ENCODE results near the gene PTPRM. TPM values are rescaled to one million over a fixed set of nuclear protein-coding genes. Genes with fewer than 3 reads are reported as not detected.

Gene PTPRM
- total RNA-seq, 1 experiment from 2014 or later: 28.8 TPM

DNA sequence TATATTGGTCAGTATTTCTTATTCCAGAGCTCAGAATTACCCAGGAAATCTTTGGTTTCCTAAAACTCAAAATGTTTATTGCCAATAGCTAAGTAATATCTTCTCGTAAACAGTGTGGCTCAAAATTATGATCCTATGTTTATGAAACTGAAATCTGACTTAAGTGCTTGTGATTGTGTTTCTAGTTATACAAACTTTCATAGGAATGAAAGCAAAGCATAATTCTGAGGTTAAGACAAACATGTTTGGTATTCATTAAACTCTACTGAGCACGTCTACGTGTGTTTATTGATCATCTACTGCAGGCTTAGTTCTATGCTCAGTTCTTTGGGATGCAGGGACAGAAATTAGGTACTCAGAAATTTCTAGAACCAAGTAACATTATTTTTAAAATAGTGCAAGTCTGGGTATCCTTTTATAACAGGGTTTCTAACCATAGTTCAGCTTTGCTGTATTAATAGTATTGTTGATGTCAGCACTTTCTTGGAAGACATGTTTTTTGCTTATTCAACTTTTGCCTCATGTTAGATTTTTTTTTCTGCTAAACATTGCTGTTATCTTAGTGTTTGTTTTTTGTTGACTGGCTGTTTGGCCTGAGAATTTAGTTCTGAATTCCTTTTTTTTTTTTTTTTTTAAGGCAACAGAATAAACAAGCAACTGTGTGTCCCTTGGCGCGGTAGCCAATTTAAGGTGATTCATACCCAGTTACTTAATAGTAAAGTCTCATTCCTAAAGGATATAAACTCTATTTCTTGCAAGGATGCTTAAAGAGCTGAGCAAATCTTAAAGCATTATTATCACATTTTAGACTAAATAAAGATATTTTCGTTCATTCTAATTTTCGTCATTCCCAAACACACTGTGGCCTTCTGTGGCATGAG lies 31.3 kb downstream of the PTPRM start:
- DNase-seq (ENCODE audit: low read depth): no peak

- no peak for DNase-seq (ENCODE audit: low read depth)
Observed at GRCh38 chr18:7600036-7600435, 32.9 kb downstream of the PTPRM start.

DNA sequence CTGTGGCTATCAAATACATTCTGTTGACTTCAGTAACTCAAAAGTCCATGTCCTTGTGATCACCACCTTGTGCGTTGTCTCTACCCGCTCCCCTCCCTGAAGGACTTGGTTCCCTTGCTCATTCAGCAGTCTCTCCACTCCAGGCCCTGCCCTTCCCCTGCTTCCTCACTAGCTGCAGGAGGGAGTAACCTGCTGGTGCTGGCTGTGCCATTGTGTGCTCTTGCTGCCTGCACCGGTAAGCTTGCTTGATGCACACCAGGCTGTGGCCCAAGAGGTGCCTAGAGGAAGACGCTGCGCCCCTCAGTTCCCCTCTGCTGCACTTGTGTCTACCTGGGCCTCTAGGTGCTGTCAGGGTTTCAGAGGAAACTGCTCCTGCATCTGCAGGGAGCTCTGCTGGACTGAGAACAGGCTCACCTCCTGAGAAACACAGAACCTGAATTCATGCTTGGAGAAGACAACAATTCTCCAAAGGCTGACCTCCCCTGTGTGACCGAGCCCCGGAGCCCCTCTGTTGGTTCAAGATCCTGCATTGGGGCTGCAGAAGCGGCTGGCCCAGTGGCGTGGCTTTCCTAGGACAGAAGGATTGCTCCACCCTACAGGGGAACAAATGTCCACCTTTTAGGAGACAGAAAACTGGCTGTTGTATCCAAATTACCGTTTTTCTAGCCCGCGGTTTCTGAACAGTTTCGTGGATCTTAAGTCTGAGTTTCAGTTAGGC lies 33.6 kb downstream of the PTPRM start:
- no peak for DNase-seq (ENCODE audit: low read depth)

- DNase-seq (ENCODE audit: low read depth): peak; percentile 95
Observed at GRCh38 chr18:7601246-7601615, 34.1 kb downstream of the PTPRM start.

GRCh38 chr18:7601936-7602335 lies 34.8 kb downstream of the PTPRM start:
- no peak for DNase-seq (ENCODE audit: low read depth)

DNA sequence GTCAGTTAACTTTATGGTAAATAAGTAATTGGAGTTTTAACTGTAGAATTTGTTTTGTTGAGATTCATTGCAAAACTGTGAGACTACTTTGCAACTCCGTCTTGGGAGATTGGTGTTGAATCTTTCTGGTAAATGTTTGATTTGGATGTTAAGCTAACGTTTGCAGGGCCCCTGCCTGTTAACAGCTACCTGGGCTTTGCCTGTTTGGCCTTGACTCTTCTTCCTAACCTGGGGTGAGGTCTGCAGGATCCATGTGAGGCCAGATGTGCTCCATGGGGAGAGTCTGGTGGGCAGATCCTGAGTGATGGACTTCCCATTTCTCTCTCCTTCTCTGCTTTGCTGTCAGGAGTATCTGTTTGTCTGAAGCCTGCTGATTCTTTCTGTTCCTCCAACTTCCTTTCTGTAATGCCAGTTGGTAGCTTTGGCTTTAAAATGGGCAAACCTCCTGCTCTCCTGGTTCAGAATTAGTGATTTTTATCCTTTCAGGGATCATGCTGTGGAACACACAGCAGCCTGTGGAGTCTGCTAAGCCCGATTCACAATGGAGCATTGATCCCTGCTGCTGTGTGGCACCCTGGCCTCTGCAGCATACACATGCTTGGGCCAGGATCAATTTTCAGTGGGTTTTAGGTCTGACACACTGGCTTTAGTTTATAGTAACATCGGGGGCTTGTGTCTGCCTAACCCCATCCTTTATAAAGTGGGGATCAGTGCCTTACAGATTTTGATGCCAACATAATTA lies 36.3 kb downstream of the PTPRM start:
- DNase-seq (ENCODE audit: low read depth): no peak

DNA sequence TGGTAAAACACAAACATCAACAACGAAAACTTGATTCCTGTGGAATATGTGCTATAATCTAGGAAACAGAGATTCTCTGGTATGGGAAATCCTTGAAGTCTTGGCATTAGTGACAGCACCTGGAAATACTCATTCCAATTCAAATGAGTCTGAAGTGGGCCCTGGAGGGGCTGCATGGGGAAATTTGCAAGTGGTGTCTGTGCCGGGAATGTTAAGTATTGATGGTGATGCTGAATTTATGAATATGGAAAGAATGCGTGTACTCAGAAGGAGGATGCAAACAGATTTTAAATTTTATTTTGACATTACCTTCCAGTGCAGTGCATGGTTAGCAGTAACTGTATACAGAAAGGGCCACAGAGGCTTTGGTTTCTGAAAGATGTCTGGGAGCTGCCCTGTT lies 37.2 kb downstream of the PTPRM start:
- DNase-seq (ENCODE audit: low read depth): no peak

DNA sequence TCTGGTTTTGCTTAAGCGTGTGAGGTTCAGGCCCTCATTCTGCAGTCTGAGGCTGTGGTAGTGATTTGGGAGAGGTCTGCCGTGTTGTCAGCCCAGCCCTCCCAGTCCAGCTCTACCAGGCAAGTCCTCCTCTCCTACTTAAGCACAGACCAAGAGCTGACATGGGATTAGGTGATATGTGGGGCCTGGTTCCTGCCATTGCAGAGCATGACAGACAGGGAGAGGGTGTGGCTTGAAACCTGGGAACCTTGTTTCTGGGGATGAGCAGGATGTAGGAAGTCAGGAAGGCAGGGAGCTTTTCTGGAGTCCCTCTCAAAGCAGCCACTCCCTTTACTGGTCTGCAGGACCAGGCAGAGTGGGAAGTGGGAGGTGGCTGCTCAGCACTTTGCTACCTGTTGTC lies 38.6 kb downstream of the PTPRM start:
- no peak for DNase-seq (ENCODE audit: low read depth)

DNA sequence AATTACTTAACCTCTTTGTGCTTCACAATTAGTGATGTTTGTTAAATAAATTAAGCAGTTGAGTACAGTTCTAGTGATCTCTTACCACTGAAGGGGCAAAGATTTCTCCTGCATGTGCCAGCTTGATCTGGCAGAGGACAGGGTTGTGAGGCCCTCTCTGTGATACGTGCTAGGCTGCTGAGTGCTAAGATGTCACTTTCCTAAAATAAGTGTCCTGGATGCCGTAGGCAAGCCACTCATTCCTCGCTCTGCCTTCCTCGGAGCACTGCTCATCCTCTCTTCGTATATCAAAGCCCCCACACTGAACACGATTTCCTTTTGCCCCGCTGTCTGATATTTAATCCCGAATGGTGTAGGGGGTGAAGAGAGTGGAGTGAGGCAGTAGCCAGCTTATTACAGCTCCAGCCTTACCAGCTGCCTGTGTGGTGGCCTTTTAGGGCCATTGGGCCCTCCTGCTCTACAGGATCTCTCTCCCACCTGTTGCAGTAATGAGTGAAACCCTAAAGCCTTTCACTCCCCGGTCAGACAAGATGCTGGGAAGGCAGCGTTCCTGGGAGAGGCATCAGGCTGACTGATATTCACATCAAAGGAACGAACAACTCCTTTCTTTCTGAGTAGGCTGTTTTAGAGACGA lies 40.5 kb downstream of the PTPRM start:
- no peak for DNase-seq (ENCODE audit: low read depth)

GRCh38 chr18:7608174-7608550 lies 41.0 kb downstream of the PTPRM start:
- no peak for DNase-seq (ENCODE audit: low read depth)

DNA sequence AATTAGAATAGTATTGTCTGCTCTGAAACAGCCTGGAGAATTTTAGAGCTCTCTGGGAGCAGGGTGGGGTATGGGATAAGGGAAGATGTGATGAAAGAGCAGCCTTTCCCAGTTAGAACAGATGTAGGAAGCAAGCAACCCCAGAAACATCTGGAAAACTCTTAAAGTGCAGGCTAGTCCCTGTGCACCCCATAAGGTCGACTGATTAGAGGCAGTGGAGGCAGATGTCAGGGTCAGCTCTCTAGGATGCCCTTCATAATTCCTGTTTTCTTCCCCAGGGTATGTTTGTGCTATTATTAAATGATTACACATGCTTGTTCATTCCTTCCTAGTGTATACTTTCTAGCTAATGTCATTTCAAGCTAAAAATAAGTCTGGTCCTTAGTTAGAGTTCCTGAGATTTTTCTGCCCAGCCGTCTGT lies 41.7 kb downstream of the PTPRM start:
- DNase-seq (ENCODE audit: low read depth): no peak

DNA sequence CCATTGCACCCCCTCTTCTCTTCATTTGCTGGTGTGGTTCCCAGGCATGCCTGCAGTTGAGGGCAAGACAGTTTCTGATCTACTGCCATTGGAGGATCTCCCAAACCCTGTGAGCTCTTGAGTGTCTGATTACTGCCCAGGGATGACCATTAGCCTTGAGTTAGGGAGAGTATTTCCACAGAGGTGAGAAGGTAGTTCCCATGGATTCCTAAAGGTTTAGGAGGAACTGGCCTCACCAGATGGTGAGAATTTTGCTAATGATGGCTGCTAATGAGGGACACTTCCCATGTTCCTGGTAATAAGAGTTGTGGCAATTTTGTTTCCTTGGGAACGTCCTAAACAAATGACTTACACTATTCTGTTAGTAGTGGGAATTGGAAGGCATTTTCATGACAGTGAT lies 42.5 kb downstream of the PTPRM start:
- DNase-seq (ENCODE audit: low read depth): no peak

GRCh38 chr18:7614042-7614441 lies 46.9 kb downstream of the PTPRM start:
- no peak for DNase-seq (ENCODE audit: low read depth)

DNA sequence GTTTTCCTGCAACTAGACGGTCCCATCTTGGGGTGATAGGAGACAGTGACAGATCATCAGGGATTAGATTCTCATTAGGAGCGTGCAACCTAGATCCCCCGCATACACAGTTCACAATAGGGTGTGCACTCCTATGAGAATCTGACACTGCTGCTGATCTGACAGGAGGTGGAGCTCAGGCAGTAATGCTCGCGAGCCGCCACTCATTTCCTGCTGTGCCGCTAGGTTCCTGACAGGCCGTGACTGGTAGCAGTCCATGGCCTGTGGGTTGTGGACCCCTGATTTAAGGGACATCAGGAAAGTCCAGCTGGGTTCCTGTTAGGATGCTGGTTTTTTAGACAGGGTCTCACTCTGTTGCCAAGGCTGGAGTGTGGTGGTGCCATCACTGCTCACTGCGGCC lies 48.7 kb downstream of the PTPRM start:
- no peak for DNase-seq (ENCODE audit: low read depth)

GRCh38 chr18:7616661-7617060 lies 49.5 kb downstream of the PTPRM start:
- no peak for DNase-seq (ENCODE audit: low read depth)

DNA sequence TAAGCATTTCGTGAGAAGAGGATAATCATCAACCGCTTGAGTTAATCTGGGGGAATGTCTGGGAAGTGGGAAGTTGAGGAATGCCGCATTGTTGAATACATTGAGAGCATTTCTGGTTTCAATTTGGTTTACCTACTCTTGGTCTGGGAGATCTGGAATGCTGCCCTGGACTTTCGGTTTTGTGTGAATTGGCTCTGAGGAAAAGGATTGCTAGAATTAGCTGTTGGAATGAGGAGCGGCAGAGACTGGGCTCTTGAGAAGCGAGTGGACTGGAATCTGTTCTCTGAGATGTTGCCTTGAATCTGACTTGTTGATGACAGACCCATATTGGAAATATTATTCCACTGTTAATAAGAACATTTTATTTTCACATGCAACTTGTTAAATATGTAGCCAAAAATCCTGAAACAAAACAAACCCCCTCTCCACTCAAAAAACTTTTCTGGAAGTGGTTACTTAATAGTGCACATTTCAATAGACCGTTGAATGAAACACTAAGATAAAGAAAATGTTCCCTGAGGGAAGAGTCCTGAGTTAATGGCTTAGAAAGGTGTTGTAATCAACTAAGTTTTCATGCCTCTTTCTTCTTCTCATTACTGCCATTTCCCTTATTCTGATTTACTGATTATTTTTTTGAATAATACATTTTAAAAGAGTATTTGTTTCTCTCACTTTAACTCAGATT lies 50.8 kb downstream of the PTPRM start:
- DNase-seq (ENCODE audit: low read depth): peak; percentile 64

DNA sequence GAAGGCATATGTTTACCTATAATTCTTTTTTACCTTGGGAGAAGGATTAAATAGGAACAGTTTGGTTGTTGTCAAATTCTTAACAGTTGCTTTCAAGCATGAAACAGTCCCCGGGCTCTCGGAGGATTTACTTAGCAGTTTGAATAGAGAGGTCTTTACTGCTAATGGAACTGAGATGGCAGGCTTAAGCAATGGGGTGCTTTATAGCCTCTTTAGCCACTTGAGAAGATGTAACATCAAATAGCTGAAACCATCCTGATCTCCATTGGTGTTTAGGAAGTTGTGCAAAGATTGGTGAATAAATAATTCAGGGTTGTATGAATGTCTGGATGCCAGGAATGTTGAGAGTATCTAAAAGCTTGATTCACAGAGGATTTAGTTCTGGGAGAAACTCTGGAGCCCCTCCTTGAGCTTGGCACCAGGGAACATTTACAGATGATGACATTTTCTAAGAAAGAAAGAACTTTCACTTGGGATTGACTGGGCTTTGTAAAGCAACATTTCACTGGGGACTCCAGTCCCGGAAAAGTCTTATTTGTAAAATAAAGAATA lies 51.9 kb downstream of the PTPRM start:
- no peak for DNase-seq (ENCODE audit: low read depth)

- no peak for DNase-seq (ENCODE audit: low read depth)
Observed at GRCh38 chr18:7619676-7620075, 52.6 kb downstream of the PTPRM start.

DNA sequence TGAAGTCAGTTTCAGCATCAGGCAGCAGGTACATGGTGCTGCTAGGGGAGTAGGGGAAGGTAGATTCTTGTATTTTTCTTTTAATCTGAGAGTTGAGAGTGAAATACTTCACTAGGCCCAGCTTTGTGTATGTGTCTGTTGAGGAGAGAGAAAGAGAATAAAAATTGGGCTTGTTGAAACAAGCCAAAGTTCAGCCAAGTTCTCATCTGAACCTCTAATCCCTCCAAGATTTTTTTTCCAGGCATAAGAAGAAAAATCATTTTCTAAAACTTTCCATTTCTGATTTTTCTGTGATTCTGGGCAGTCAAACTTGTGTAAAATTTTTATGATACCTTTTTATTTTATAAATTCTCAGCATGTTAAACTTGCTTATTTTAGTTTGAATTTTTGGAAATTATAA lies 55.6 kb downstream of the PTPRM start:
- no peak for DNase-seq (ENCODE audit: low read depth)

GRCh38 chr18:7623681-7624080 lies 56.6 kb downstream of the PTPRM start:
- DNase-seq (ENCODE audit: low read depth): no peak

GRCh38 chr18:7624697-7625096 lies 57.6 kb downstream of the PTPRM start:
- DNase-seq (ENCODE audit: low read depth): no peak

All from HT1080 (cell line).